Activated CD8-positive, alpha-beta memory T cell treated with anti-CD3 and anti-CD28 coated beads for 1 hour (primary cell): Measurements from ENCODE around the gene FAM135A.
"Not testable (repeated sequence)": the region's sequence is repeated elsewhere in the genome, so short reads cannot be mapped to it uniquely, and the experiment has no call there.

Experiments
- DNase-seq, 2 donors: peaks; one replicate each; pipeline ENCODE4 v3.0.0-alpha.2; 2020; ENCODE audit warnings: low read depth in 1 of 2; ENCODE audit errors: extremely low read depth in 1 of 2

The FAM135A gene

DNA sequence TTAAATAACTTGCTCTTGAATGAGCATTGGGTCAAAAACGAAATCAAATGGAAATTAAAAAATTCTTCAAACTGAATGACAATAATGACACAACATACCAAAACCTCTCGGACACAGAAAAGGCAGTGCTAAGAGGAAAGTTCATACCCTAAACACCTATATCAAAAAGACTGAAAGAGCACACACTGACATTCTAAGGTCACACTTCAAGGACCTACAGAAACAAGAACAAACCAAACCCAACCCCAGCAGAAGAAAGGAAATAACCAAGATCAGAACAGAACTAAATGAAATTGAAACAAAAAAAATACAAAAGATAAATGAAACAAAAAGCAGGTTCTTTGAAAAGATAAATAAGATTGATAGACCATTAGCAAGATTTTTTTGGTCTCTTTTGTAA lies 194.1 kb downstream of the FAM135A start:
- not testable (repeated sequence) for DNase-seq

DNA sequence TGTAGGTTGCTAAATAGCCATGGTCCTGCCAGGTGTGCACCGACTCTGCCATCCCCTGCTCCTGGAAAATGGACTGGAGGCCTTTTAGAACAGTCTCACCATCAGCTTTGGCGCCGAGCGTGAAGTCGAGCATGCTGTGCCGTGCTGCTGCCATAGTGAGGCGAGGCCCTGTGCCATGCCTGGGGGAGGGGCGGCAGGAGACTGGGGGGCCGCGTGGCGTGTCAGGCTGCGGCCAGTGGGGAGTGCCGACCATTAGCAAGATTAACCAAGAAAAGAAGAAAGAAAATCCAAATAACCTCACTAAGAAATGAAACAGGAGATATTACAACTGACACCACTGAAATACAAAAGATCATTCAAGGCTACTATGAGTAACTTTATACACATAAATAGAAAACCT lies 195.9 kb downstream of the FAM135A start:
- DNase-seq: not testable (repeated sequence)
